ENCODE results near the gene DNM2. TPM values are rescaled to one million over a fixed set of nuclear protein-coding genes. Genes with fewer than 3 reads are reported as not detected.

The DNM2 gene
- total and polyA plus RNA-seq, 10 of the 15 experiments (the other 5 are each of a cell fraction or from before 2014, with no cell fraction given), result 1.2 to 146 (median 68.9) TPM

DNA sequence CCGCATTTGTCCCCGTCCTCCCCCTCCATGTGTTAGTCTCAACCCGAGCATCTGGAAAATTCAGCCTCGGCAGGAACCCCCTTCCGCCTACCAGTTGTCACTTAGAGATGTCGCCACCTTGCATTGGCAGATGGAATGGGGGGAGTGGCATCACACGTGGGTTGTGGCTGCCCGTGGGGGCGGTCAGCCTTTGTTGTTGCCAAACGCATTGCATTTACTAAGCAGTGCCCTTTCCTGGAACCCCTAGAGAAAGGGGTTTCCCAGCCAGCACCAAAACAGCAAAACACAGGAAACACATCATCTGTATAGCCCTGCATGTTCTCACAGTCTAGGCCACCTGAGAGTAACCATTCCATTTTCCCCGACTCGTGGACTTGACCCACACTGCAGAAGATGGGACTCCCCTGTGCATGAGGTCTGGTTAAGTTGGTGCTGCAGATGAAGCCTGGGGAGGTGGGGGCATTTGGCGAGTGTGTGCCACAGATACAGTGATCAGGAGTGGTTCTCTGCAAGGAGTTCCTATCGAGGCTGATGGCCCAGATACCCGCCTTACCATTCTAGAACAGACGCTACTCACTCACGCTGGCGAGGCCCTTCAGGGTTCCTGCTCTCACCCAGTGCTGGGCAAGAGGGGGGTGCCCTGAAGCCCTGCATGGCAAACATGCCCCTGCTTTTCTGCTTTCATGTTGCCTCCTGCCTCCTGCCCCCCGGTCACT lies 79.8 kb downstream of the DNM2 start (continued):
- TF ChIP-seq, protein P1, sequence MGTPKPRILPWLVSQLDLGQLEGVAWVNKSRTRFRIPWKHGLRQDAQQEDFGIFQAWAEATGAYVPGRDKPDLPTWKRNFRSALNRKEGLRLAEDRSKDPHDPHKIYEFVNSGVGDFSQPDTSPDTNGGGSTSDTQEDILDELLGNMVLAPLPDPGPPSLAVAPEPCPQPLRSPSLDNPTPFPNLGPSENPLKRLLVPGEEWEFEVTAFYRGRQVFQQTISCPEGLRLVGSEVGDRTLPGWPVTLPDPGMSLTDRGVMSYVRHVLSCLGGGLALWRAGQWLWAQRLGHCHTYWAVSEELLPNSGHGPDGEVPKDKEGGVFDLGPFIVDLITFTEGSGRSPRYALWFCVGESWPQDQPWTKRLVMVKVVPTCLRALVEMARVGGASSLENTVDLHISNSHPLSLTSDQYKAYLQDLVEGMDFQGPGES (IDR thresholded peaks at IDR 0.05), result no peak
- TF ChIP-seq TARDBP (IDR thresholded peaks at IDR 0.05; ENCODE audit: borderline replicate concordance) (no peak), NRF1 (conservative IDR thresholded peaks at IDR 0.05; ENCODE audit: low read depth, low read length) (no peak), ZNF24 (IDR thresholded peaks at IDR 0.05) (no peak), KLF5 (IDR thresholded peaks at IDR 0.05; ENCODE audit: partially characterized antibody) (no peak), STAT1 (conservative IDR thresholded peaks at IDR 0.05) (no peak), WRNIP1 (IDR thresholded peaks at IDR 0.05; ENCODE audit: borderline replicate concordance, low read depth, low read length) (no peak), SMAD5 (IDR thresholded peaks at IDR 0.05; ENCODE audit: low read depth) (no peak), SUPT20H (IDR thresholded peaks at IDR 0.05; ENCODE audit: borderline replicate concordance, control insufficient read depth, low read depth, low read length) (no peak), BMI1 (IDR thresholded peaks at IDR 0.05; ENCODE audit: borderline replicate concordance) (no peak), ZZZ3 (IDR thresholded peaks at IDR 0.05; ENCODE audit: control insufficient read depth, insufficient read length, low read depth) (no peak), NR2F1 (conservative IDR thresholded peaks at IDR 0.05) (peak; percentile 53), FOS (IDR thresholded peaks at IDR 0.05; ENCODE audit: borderline replicate concordance, extremely low read depth, insufficient read length) (no peak), MEF2B (IDR thresholded peaks at IDR 0.05; ENCODE audit: partially characterized antibody, poor library complexity, severe bottlenecking) (peak; percentile 74), LARP7 (IDR thresholded peaks at IDR 0.05) (no peak), HCFC1 (IDR thresholded peaks at IDR 0.05; ENCODE audit: low read length) (no peak), CHD1 (IDR thresholded peaks at IDR 0.05; ENCODE audit: low read depth, low read length) (no peak)
- TF ChIP-seq, protein P2, sequence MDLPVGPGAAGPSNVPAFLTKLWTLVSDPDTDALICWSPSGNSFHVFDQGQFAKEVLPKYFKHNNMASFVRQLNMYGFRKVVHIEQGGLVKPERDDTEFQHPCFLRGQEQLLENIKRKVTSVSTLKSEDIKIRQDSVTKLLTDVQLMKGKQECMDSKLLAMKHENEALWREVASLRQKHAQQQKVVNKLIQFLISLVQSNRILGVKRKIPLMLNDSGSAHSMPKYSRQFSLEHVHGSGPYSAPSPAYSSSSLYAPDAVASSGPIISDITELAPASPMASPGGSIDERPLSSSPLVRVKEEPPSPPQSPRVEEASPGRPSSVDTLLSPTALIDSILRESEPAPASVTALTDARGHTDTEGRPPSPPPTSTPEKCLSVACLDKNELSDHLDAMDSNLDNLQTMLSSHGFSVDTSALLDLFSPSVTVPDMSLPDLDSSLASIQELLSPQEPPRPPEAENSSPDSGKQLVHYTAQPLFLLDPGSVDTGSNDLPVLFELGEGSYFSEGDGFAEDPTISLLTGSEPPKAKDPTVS (IDR thresholded peaks at IDR 0.05; ENCODE audit: low read depth, low read length), result no peak
- TF ChIP-seq, protein P3, sequence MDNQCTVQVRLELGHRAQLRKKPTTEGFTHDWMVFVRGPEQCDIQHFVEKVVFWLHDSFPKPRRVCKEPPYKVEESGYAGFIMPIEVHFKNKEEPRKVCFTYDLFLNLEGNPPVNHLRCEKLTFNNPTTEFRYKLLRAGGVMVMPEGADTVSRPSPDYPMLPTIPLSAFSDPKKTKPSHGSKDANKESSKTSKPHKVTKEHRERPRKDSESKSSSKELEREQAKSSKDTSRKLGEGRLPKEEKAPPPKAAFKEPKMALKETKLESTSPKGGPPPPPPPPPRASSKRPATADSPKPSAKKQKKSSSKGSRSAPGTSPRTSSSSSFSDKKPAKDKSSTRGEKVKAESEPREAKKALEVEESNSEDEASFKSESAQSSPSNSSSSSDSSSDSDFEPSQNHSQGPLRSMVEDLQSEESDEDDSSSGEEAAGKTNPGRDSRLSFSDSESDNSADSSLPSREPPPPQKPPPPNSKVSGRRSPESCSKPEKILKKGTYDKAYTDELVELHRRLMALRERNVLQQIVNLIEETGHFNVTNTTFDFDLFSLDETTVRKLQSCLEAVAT (IDR thresholded peaks at IDR 0.05), result 0 out of 2 replicates have a peak, but pooled peaks have one; percentile 50
- TF ChIP-seq, protein P4, sequence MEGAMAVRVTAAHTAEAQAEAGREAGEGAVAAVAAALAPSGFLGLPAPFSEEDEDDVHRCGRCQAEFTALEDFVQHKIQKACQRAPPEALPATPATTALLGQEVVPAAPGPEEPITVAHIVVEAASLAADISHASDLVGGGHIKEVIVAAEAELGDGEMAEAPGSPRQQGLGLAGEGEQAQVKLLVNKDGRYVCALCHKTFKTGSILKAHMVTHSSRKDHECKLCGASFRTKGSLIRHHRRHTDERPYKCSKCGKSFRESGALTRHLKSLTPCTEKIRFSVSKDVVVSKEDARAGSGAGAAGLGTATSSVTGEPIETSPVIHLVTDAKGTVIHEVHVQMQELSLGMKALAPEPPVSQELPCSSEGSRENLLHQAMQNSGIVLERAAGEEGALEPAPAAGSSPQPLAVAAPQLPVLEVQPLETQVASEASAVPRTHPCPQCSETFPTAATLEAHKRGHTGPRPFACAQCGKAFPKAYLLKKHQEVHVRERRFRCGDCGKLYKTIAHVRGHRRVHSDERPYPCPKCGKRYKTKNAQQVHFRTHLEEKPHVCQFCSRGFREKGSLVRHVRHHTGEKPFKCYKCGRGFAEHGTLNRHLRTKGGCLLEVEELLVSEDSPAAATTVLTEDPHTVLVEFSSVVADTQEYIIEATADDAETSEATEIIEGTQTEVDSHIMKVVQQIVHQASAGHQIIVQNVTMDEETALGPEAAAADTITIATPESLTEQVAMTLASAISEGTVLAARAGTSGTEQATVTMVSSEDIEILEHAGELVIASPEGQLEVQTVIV (IDR thresholded peaks at IDR 0.05; ENCODE audit: borderline replicate concordance, partially characterized antibody), result no peak
- TF ChIP-seq, protein P5, sequence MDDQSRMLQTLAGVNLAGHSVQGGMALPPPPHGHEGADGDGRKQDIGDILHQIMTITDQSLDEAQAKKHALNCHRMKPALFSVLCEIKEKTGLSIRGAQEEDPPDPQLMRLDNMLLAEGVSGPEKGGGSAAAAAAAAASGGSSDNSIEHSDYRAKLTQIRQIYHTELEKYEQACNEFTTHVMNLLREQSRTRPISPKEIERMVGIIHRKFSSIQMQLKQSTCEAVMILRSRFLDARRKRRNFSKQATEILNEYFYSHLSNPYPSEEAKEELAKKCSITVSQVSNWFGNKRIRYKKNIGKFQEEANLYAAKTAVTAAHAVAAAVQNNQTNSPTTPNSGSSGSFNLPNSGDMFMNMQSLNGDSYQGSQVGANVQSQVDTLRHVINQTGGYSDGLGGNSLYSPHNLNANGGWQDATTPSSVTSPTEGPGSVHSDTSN (IDR thresholded peaks at IDR 0.05; ENCODE audit: insufficient replicate concordance, low read depth, low read length), result peak; percentile 52
